HG03457 (cell line): ENCODE data around the gene MACROH2A2.
"Not testable (repeated sequence)": the region's sequence is repeated elsewhere in the genome, so short reads cannot be mapped to it uniquely, and the experiment has no call there.

ENCODE experiments used
- ATAC-seq: cut with Tn5 transposase; IDR thresholded peaks from one replicate; pipeline ENCODE4 v1.9.1; 2021; ENCODE audit warnings: moderate number of reproducible peaks; ENCODE audit not compliant: unreplicated experiment

MACROH2A2 gene

DNA sequence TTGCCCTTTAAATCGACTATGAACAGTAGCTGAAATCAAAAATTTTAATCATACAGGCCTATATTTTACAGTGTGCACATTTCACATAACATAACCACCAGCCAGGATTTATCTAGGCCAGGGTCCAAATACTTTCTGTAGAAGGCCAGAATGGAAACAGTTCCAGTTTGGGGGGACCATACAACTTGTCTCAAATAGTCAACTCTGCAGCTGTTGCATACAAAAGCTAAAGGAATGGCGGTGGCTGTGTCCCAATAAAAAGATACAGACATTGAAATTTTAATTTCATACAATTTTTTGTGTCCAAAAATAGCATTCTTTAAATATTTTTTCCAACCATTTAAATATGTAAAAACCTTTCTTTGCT is 94.6 kb downstream of the MACROH2A2 start:
- no peak for ATAC-seq

GRCh38 chr10:70148516-70148915 is 95.9 kb downstream of the MACROH2A2 start:
- ATAC-seq, result no peak

DNA sequence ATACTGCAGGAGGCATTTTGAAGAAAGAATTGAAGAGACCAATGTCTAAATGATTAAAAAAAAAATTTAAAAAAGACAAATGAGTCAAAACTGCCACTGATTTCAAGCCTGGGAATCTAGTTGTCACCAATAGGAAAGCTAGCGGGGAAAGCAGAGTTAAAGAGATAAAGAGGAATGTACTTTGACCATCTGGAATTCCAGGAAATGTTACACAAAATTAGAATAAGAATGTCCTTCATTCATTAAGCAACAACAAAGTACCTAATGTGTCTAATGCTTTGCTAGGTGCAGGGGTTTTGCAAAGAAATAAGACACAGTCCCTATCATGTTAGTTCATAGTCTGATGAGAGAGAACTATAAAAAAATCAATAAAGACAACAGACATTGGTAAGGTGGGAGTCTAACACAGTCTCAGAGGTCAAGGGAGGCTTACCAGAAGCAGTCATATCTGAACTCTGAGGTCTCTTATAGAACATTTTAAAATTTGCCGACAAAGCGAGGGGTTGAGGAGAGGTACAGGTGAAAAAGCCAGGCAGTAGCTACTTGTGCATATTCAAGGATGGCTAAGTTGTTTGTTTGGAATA is 102.7 kb downstream of the MACROH2A2 start:
- ATAC-seq, result no peak

GRCh38 chr10:70158113-70158512 is 105.5 kb downstream of the MACROH2A2 start:
- ATAC-seq, result no peak

- not testable (repeated sequence) for ATAC-seq
These were observed 106.7 kb downstream of the MACROH2A2 start for GRCh38 chr10:70159366-70159765.

DNA sequence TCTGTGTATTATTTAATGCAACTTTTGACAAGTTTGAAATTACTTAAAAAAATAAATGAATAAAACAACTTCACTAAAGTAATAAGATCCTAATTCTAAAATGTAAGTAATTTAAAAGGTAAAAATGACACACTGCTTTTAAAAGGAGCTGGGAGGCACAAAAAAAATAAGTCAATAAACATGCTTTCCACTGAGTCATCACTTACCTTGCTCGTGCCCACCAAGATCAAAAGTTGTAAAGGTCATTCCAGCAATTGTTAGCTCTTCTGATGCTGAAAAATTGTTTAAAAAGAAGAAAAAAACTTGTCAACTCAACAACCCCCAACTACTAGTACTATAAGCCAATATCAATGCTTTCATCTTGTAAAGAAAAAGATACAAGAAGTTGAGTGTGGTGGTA is 108.2 kb downstream of the MACROH2A2 start:
- no peak for ATAC-seq
